Gastrocnemius medialis (tissue), 4 donors: ENCODE measurements around the gene AUTS2. TPM values are rescaled to one million over a fixed set of nuclear protein-coding genes. Genes with fewer than 3 reads are reported as not detected.
A peak's percentile ranks its signal among the peaks of the same experiment; 100 is the strongest.

Experiments used
- ATAC-seq, 2 donors: fragments of 150-250 bp; one replicate each; pipeline ENCODE4 v1.9.1; 2016
- DNase-seq, 2 donors: peaks; one replicate each; pipeline ENCODE4 v3.0.0-alpha.2; 2019
- H3K27ac ChIP-seq, 4 donors: fragments of 200-600 bp; sonication (generic); 1 replicate in 1 of 4; 2 replicates in 3 of 4; pipeline ENCODE4 v1.5.1; 2016 to 2018; ENCODE audit warnings: mild to moderate bottlenecking in 2 of 4, moderate library complexity in 1 of 4
- H3K27me3 ChIP-seq, 3 donors: fragments of 200-600 bp; sonication (generic) in 2 of 3; 1 replicate in 1 of 3; 2 replicates in 2 of 3; pipeline versions ENCODE4 v1.5.1 to v1.6.0; 2016 to 2019; ENCODE audit warnings: mild to moderate bottlenecking in 1 of 3, moderate library complexity in 1 of 3
- H3K36me3 ChIP-seq, 2 donors: fragments of 200-600 bp; sonication (generic) in 1 of 2; one replicate each; pipeline ENCODE4 v1.5.1; 2017 to 2018
- H3K4me1 ChIP-seq, 2 donors: fragments of 200-600 bp; sonication (generic) in 1 of 2; one replicate each; pipeline ENCODE4 v1.5.1; 2016 to 2017; ENCODE audit warnings: mild to moderate bottlenecking in 2 of 2
- H3K4me3 ChIP-seq, 4 donors: fragments of 200-600 bp; sonication (generic) in 3 of 4; 1 replicate in 1 of 4; 2 replicates in 3 of 4; pipeline ENCODE4 v1.5.1; 2016 to 2019; ENCODE audit warnings: mild to moderate bottlenecking in 2 of 4
- H3K9me3 ChIP-seq, 3 donors: fragments of 200-600 bp; sonication (generic) in 2 of 3; 1 replicate in 1 of 3; 2 replicates in 2 of 3; pipeline ENCODE4 v1.5.1; 2016 to 2019
- POLR2A ChIP-seq, 2 donors: fragments of 450-650 bp; IDR thresholded peaks; one replicate each; pipeline ENCODE4 v1.6.1; 2017; ENCODE audit warnings: antibody characterized with exemption in 2 of 2, mild to moderate bottlenecking in 2 of 2, moderate library complexity in 2 of 2
- in situ Hi-C, 4 donors: fragments of 200-750 bp; cut with MboI; loops; one replicate each; pipeline versions ENCODE4 v1.15.0 to v1.8.0; 2017; ENCODE audit warnings: low sequenced_read_pairs in 4 of 4
- intact Hi-C: fragments of 100-400 bp; cut with DNase I; formaldehyde crosslinking; loops from one replicate; pipeline ENCODE4 v1.15.1; 2023; ENCODE audit warnings: low total_unique reads
- total RNA-seq, 4 donors: library from RNA; depleted of rRNA; stranded (reverse); fragments of >200 nt; gene quantifications; one replicate each; pipeline versions ENCODE4 v1.1.0 to v1.2.3, GENCODE V29; 2016
- TF ChIP-seq, protein P1 (sequence below), 5 experiments: fragments of 450-650 bp in 3 of 5; fragments of 200-600 bp in 2 of 5; sonication (generic) in 2 of 5; IDR thresholded peaks in 4 of 5; conservative IDR thresholded peaks in 1 of 5; 1 replicate in 4 of 5; 2 replicates in 1 of 5; pipeline ENCODE4 v1.5.1; 2016 to 2019; ENCODE audit warnings: antibody characterized with exemption in 5 of 5, mild to moderate bottlenecking in 3 of 5, moderate library complexity in 3 of 5

The AUTS2 gene
- total RNA-seq, 4 donors from 2014 or later, result 2.5 to 16.2 (median 8.5) TPM

DNA sequence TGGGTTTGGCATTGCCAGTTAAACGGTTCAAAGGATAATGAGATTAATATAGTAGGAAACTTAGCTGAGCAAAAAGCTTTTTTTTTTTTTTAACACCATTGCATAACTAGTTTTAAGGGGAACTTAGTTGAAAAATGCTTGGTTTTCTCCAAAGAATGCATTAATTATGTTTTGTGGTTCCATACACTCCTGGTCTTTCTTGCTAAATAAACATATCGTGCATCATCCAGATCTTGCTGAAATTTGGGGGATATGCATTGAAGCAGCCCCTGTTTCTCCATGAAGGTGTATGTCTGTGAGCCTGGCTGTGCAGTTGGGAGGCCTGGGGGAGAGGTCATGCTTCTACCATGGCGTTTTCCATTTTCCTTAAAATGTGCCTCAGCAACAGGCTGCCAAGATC is 975.4 kb downstream of the AUTS2 start:
- H3K27ac ChIP-seq, result no peak overlapping the region
- ATAC-seq (no peak), DNase-seq (no peak)
- in situ Hi-C loops (no loop called here), intact Hi-C loops (no loop called here)
- H3K4me3 ChIP-seq, result no peak overlapping the region
- H3K36me3 ChIP-seq, result no peaks in the 10 kb centered on the region
- H3K9me3 ChIP-seq, result no peaks in the 10 kb centered on the region
- no peaks in the 10 kb centered on the region for H3K27me3 ChIP-seq
- peaks cover 12 to 19% of the 10 kb centered on the region in 2 donors for H3K4me1 ChIP-seq
- TF ChIP-seq, protein P1, sequence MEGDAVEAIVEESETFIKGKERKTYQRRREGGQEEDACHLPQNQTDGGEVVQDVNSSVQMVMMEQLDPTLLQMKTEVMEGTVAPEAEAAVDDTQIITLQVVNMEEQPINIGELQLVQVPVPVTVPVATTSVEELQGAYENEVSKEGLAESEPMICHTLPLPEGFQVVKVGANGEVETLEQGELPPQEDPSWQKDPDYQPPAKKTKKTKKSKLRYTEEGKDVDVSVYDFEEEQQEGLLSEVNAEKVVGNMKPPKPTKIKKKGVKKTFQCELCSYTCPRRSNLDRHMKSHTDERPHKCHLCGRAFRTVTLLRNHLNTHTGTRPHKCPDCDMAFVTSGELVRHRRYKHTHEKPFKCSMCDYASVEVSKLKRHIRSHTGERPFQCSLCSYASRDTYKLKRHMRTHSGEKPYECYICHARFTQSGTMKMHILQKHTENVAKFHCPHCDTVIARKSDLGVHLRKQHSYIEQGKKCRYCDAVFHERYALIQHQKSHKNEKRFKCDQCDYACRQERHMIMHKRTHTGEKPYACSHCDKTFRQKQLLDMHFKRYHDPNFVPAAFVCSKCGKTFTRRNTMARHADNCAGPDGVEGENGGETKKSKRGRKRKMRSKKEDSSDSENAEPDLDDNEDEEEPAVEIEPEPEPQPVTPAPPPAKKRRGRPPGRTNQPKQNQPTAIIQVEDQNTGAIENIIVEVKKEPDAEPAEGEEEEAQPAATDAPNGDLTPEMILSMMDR (IDR thresholded peaks at IDR 0.05 in 4 of 5, conservative IDR thresholded peaks at IDR 0.05 in 1 of 5), result no peak
- TF ChIP-seq POLR2A (IDR thresholded peaks at IDR 0.05), result no peak

DNA sequence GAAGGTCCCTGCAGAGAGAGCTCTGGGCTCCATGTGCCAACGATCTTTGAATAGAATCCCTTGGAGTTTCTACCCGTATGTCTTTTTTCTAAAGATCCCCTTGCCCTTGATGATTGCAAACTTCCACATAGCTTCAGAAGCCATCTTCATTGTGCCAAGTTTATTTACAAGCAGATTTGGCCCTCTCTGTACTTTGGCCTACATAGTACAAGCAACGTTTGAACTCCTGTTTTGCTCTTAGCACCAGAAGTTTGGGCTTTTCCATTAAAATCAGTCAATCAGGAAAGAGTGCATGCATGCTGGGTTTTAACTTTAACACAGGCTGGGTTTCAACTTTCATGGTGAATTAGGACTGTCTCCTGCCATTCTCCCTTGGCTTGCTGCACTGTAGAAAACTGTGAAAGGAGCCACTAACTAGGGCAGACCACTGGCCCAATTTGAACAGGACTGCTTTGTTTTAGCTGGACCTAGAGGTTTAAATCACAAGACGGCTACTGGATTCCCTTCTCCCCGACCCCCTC is 976.1 kb downstream of the AUTS2 start:
- H3K36me3 ChIP-seq, result no peaks in the 10 kb centered on the region
- no peak for ATAC-seq
- in situ Hi-C loops (no loop called here), intact Hi-C loops (no loop called here)
- H3K4me3 ChIP-seq, result no peak overlapping the region
- TF ChIP-seq, protein P1 (IDR thresholded peaks at IDR 0.05 in 4 of 5, conservative IDR thresholded peaks at IDR 0.05 in 1 of 5), result no peak
- no peak for TF ChIP-seq POLR2A (IDR thresholded peaks at IDR 0.05)
- H3K27ac ChIP-seq, result no peak overlapping the region
- DNase-seq, result no peak
- no peaks in the 10 kb centered on the region for H3K27me3 ChIP-seq
- H3K4me1 ChIP-seq, result peaks cover 7 to 12% of the 10 kb centered on the region in 2 donors
- H3K9me3 ChIP-seq, result no peaks in the 10 kb centered on the region

DNA sequence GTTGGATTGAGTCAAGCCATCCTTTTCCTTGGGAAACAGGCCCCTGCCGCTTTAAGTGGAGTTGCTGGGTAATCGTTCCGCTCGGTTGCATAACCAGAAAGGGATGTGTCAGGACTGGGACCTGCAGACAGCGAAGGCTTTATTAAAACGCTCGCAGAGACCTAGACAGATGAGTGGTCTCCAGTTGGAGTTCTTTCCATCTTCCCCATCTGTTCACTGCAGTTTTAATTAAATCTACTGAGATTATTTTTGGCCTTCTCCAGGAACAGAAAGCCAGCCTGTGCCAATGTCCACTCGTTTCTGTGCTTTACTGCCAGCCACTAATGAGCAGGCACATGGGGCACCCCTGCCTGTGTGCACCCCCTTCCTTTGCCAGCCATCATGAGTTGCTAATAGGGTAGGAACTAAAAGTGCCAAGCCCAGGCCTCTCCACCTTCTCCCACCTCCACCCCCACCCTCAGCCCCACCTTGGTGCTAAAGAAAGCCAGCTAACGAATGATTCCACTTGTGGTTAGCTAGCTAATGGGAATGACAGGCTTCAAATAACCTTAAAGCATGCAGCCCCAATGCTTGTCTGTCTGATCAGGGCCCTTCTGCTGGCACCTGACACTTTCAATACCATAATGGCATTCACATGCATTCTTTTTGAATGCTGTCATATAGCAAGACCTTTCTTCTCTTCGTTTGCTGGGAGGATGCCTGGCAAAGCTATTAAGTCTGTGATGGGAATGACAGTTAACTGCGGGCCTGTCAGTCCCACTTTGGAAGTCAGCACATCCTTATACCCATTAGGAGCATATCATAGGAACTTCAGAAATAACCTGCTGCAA is 976.9 kb downstream of the AUTS2 start:
- DNase-seq (no peak), ATAC-seq (peak in 1 of 2 donors; percentile 42)
- intact Hi-C loops (no loop called here), in situ Hi-C loops (no loop called here)
- H3K4me1 ChIP-seq, result peaks cover under 1 to 7% of the 10 kb centered on the region in 2 donors
- no peaks in the 10 kb centered on the region for H3K9me3 ChIP-seq
- TF ChIP-seq, protein P1 (IDR thresholded peaks at IDR 0.05 in 4 of 5, conservative IDR thresholded peaks at IDR 0.05 in 1 of 5), result no peak
- H3K27me3 ChIP-seq, result no peaks in the 10 kb centered on the region
- no peak overlapping the region for H3K27ac ChIP-seq
- no peak overlapping the region for H3K4me3 ChIP-seq
- no peaks in the 10 kb centered on the region for H3K36me3 ChIP-seq

DNA sequence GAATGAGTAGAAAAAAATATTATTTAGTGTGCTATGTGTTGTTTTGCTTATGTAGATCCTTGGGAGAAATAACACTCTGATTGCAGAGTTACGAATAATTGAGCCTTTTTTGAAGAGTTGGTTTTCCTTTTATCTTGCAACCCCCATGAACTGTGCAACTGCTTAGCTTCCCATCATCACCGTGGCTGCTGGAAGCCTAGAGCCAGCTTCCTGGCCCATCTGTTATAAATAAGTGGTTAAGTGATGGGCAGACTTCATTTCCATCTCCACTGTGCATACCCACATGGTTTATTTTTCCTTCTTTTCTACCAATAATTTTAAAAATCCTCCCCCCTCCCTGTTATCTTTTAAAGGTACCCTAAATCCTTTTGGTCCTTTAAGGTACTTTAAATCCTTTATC is 978.8 kb downstream of the AUTS2 start:
- Histone ChIP-seq H3K4me1 (no peaks in the 10 kb centered on the region), H3K27me3 (no peaks in the 10 kb centered on the region), H3K4me3 (no peak overlapping the region), H3K9me3 (no peaks in the 10 kb centered on the region), H3K36me3 (no peaks in the 10 kb centered on the region), H3K27ac (no peak overlapping the region)
- ATAC-seq (no peak), DNase-seq (no peak)
- in situ Hi-C loops (no loop called here), intact Hi-C loops (no loop called here)
- TF ChIP-seq, protein P1 (IDR thresholded peaks at IDR 0.05 in 4 of 5, conservative IDR thresholded peaks at IDR 0.05 in 1 of 5), result no peak
- no peak for TF ChIP-seq POLR2A (IDR thresholded peaks at IDR 0.05)
